ENCODE results near the gene ANK2.

GRCh38 chr4:113162089-113162488 lies 112.6 kb downstream of the ANK2 start:
- no peak for TF ChIP-seq CTCF (IDR thresholded peaks at IDR 0.05)
- no peak for TF ChIP-seq POLR2A (IDR thresholded peaks at IDR 0.05)
- TF ChIP-seq POLR2AphosphoS5 (IDR thresholded peaks at IDR 0.05) = no peak
